Liver (tissue), 9 donors: ENCODE results near the gene ABL1. TPM values are rescaled to one million over a fixed set of nuclear protein-coding genes. Genes with fewer than 3 reads are reported as not detected.

ENCODE experiments used
- DNase-seq: peaks from one replicate; pipeline ENCODE4 v3.0.0-alpha.2; 2017; ENCODE audit warnings: low spot score
- H3K27ac ChIP-seq, 2 donors: one replicate each; pipeline ENCODE4 v1.7.0; 2013; ENCODE audit warnings: inconsistent platforms in 2 of 2, low read length in 2 of 2, control low read depth in 1 of 2, low read depth in 1 of 2, mild to moderate bottlenecking in 1 of 2
- H3K27me3 ChIP-seq, 4 donors: one replicate each; pipeline versions ENCODE4 v1.6.1 to v1.7.0; 2013; ENCODE audit warnings: low read length in 3 of 4, inconsistent platforms in 1 of 4, mild to moderate bottlenecking in 1 of 4, moderate library complexity in 1 of 4; ENCODE audit not compliant: control insufficient read depth in 4 of 4, insufficient read depth in 4 of 4
- H3K36me3 ChIP-seq, 4 donors: one replicate each; pipeline versions ENCODE4 v1.6.1 to v1.7.0; 2013; ENCODE audit warnings: low read length in 3 of 4, mild to moderate bottlenecking in 3 of 4, low read depth in 1 of 4, moderate library complexity in 1 of 4; ENCODE audit not compliant: control insufficient read depth in 4 of 4, insufficient read depth in 3 of 4
- H3K4me1 ChIP-seq, 4 donors: one replicate each; pipeline versions ENCODE4 v1.6.1 to v1.7.0; 2013; ENCODE audit warnings: low read length in 3 of 4, mild to moderate bottlenecking in 3 of 4, moderate library complexity in 1 of 4; ENCODE audit not compliant: control insufficient read depth in 4 of 4, insufficient read depth in 4 of 4
- H3K4me3 ChIP-seq, 3 donors: one replicate each; pipeline versions ENCODE4 v1.6.1 to v1.7.0; 2013; ENCODE audit warnings: low read length in 3 of 3, control low read depth in 1 of 3, low read depth in 1 of 3, mild to moderate bottlenecking in 1 of 3
- H3K9ac ChIP-seq, 2 donors: one replicate each; pipeline ENCODE4 v1.7.0; 2013; ENCODE audit warnings: low read length in 2 of 2, mild to moderate bottlenecking in 2 of 2, moderate library complexity in 2 of 2, control low read depth in 1 of 2, low read depth in 1 of 2
- H3K9me3 ChIP-seq, 4 donors: one replicate each; pipeline versions ENCODE4 v1.6.1 to v1.7.0; 2013; ENCODE audit warnings: low read length in 3 of 4; ENCODE audit not compliant: control insufficient read depth in 4 of 4
- EGR1 ChIP-seq, 2 donors: IDR thresholded peaks; 2 replicates each; pipeline ENCODE4 v1.6.1; 2016 to 2018; ENCODE audit warnings: antibody characterized with exemption in 2 of 2, low read depth in 2 of 2
- FOXA2 ChIP-seq: IDR thresholded peaks from 2 replicates; pipeline ENCODE4 v1.6.1; 2016; ENCODE audit warnings: antibody characterized with exemption
- GABPA ChIP-seq, 2 donors: IDR thresholded peaks in 1 of 2; conservative IDR thresholded peaks in 1 of 2; 2 replicates each; pipeline ENCODE4 v1.6.1; 2016; ENCODE audit warnings: antibody characterized with exemption in 2 of 2, mild to moderate bottlenecking in 1 of 2, moderate library complexity in 1 of 2
- HNF4A ChIP-seq, 2 donors: conservative IDR thresholded peaks; 2 replicates each; pipeline ENCODE4 v1.6.1; 2016; ENCODE audit warnings: antibody characterized with exemption in 2 of 2, mild to moderate bottlenecking in 2 of 2
- HNF4G ChIP-seq: IDR thresholded peaks from 2 replicates; pipeline ENCODE4 v1.6.1; 2016; ENCODE audit warnings: antibody characterized with exemption
- JUND ChIP-seq, 2 donors: IDR thresholded peaks; 2 replicates each; pipeline ENCODE4 v1.6.1; 2016; ENCODE audit warnings: antibody characterized with exemption in 2 of 2
- NR2F2 ChIP-seq: IDR thresholded peaks from 2 replicates; pipeline ENCODE4 v1.6.1; 2016; ENCODE audit warnings: antibody characterized with exemption
- RAD21 ChIP-seq, 2 donors: IDR thresholded peaks; 2 replicates each; pipeline ENCODE4 v1.6.1; 2016; ENCODE audit warnings: antibody characterized with exemption in 2 of 2, mild to moderate bottlenecking in 2 of 2
- RXRA ChIP-seq, 2 donors: IDR thresholded peaks; 2 replicates each; pipeline ENCODE4 v1.6.1; 2017 to 2018; ENCODE audit warnings: antibody characterized with exemption in 2 of 2, mild to moderate bottlenecking in 1 of 2
- SP1 ChIP-seq: IDR thresholded peaks from 2 replicates; pipeline ENCODE4 v1.6.1; 2018; ENCODE audit warnings: antibody characterized with exemption, mild to moderate bottlenecking
- TAF1 ChIP-seq: conservative IDR thresholded peaks from 2 replicates; pipeline ENCODE4 v1.6.1; 2016; ENCODE audit warnings: antibody characterized with exemption, mild to moderate bottlenecking
- YY1 ChIP-seq: IDR thresholded peaks from 2 replicates; pipeline ENCODE4 v1.6.1; 2016; ENCODE audit warnings: antibody characterized with exemption, mild to moderate bottlenecking
- WGBS: extraction: QIAGEN DNeasy Blood & Tissue Kit; methylation state at CpG from one replicate; pipeline ENCODE4 v1.1.7; 2013; 5-methylcytosine and 5-hydroxymethylcytosine counted together
- polyA plus RNA-seq, 2 donors: library from polyadenylated mRNA; stranded (reverse) in 1 of 2; unstranded in 1 of 2; fragments of 200-250 nt in 1 of 2; fragments of >200 nt in 1 of 2; fragmentation: Nextera tagmentation in 1 of 2; extraction: Ambion mirVana in 1 of 2; gene quantifications; one replicate each; pipeline versions ENCODE4 v1.2.1 to v1.2.3, GENCODE V29; 2013 to 2015
- total RNA-seq, 2 donors: library from RNA; depleted of rRNA; stranded (reverse); fragments of >200 nt; gene quantifications; one replicate each; pipeline ENCODE4 v1.2.3, GENCODE V29; 2014
- TF ChIP-seq, protein P1 (sequence below): IDR thresholded peaks from 2 replicates; pipeline ENCODE4 v1.6.1; 2016; ENCODE audit warnings: antibody characterized with exemption
- TF ChIP-seq, protein P2 (sequence below): IDR thresholded peaks from 2 replicates; pipeline ENCODE4 v1.6.1; 2016; ENCODE audit warnings: antibody characterized with exemption
- TF ChIP-seq, protein P3 (sequence below): IDR thresholded peaks from 2 replicates; pipeline ENCODE4 v1.6.1; 2016; ENCODE audit warnings: antibody characterized with exemption
- TF ChIP-seq, protein P4 (sequence below): IDR thresholded peaks from 2 replicates; pipeline ENCODE4 v1.6.1; 2016; ENCODE audit warnings: antibody characterized with exemption, mild to moderate bottlenecking
- TF ChIP-seq, protein P5 (sequence below): fragments of 150-350 bp; IDR thresholded peaks from 2 replicates; pipeline ENCODE4 v1.5.1; 2017; ENCODE audit warnings: improper control_type of control experiment, low read depth, low read length; ENCODE audit not compliant: missing input control
- donor health status: healthy.
- donor health status: healthy.
- donor health status: healthy.
- donor health status: healthy.
- donor health status: healthy.

The ABL1 gene
- total and polyA plus RNA-seq, 4 donors = 4.2 to 14.2 (median 10.9) TPM

DNA sequence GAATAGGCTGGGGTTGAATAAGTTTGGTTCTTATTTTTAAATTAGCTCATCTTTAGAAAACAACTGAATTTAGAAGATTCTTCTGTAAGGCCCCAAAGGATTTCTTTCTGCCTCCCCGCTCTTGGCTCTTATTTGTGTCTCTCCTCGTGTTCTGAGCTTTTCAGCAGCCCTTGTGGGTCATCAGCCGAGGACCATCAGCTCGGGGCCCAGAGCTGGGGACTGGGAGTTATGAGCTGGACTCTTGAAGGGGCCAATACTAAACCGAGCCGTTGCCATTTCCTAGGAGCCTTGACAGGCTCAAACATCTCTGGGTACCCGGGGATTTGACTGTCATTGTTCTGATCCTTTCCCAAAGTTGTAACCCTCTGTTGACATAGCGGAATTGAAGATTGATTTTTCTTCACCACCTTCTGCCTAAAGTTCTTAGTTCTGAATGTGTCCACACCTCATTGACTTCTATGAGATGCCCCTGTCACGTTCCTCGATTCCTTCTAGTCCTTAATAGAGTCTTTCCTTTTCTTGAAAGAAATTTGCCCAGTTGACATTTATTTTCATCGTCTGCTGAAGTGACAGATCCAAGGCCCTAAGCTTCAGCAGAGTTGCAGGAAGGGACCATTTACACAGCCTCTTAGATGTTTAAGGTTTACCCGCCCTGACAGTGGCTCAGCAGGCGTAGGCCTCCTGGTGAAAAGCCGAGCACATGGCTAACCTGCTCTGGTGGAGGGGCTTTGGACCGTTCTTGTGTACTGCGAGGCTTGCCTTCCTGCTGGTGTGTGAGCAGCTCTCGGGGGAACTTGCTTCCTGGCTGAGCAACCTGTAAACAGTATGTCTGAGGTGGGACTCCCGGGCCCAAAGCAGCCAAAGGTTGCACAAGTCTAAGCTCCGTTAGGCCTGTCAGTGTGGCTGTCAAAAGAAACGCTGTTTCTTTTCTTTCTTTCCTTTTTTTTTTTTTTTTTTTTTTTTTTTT, 24.0 kb downstream of the ABL1 start:
- peaks cover 0 to 5% (median 0%) of the 10 kb centered on the region in 4 donors for H3K4me1 ChIP-seq
- no peak for TF ChIP-seq NR2F2
- TF ChIP-seq RAD21 (IDR thresholded peaks at IDR 0.05) = no peak
- no peak for TF ChIP-seq FOXA2
- TF ChIP-seq JUND (IDR thresholded peaks at IDR 0.05) = no peak
- TF ChIP-seq SP1 = no peak
- no peak for TF ChIP-seq HNF4A (conservative IDR thresholded peaks at IDR 0.05)
- TF ChIP-seq, protein P1, sequence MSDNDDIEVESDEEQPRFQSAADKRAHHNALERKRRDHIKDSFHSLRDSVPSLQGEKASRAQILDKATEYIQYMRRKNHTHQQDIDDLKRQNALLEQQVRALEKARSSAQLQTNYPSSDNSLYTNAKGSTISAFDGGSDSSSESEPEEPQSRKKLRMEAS = no peak
- TF ChIP-seq, protein P2, sequence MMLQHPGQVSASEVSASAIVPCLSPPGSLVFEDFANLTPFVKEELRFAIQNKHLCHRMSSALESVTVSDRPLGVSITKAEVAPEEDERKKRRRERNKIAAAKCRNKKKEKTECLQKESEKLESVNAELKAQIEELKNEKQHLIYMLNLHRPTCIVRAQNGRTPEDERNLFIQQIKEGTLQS = no peak
- no peak for TF ChIP-seq TAF1
- TF ChIP-seq YY1 = no peak
- no peak for TF ChIP-seq GABPA (IDR thresholded peaks at IDR 0.05 in 1 of 2, conservative IDR thresholded peaks at IDR 0.05 in 1 of 2)
- TF ChIP-seq RXRA (IDR thresholded peaks at IDR 0.05) = no peak
- TF ChIP-seq, protein P3, sequence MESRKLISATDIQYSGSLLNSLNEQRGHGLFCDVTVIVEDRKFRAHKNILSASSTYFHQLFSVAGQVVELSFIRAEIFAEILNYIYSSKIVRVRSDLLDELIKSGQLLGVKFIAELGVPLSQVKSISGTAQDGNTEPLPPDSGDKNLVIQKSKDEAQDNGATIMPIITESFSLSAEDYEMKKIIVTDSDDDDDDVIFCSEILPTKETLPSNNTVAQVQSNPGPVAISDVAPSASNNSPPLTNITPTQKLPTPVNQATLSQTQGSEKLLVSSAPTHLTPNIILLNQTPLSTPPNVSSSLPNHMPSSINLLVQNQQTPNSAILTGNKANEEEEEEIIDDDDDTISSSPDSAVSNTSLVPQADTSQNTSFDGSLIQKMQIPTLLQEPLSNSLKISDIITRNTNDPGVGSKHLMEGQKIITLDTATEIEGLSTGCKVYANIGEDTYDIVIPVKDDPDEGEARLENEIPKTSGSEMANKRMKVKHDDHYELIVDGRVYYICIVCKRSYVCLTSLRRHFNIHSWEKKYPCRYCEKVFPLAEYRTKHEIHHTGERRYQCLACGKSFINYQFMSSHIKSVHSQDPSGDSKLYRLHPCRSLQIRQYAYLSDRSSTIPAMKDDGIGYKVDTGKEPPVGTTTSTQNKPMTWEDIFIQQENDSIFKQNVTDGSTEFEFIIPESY = no peak
- TF ChIP-seq EGR1 (IDR thresholded peaks at IDR 0.05; ENCODE audit: low read depth in 2 of 2) = no peak
- TF ChIP-seq HNF4G = no peak
- TF ChIP-seq, protein P4, sequence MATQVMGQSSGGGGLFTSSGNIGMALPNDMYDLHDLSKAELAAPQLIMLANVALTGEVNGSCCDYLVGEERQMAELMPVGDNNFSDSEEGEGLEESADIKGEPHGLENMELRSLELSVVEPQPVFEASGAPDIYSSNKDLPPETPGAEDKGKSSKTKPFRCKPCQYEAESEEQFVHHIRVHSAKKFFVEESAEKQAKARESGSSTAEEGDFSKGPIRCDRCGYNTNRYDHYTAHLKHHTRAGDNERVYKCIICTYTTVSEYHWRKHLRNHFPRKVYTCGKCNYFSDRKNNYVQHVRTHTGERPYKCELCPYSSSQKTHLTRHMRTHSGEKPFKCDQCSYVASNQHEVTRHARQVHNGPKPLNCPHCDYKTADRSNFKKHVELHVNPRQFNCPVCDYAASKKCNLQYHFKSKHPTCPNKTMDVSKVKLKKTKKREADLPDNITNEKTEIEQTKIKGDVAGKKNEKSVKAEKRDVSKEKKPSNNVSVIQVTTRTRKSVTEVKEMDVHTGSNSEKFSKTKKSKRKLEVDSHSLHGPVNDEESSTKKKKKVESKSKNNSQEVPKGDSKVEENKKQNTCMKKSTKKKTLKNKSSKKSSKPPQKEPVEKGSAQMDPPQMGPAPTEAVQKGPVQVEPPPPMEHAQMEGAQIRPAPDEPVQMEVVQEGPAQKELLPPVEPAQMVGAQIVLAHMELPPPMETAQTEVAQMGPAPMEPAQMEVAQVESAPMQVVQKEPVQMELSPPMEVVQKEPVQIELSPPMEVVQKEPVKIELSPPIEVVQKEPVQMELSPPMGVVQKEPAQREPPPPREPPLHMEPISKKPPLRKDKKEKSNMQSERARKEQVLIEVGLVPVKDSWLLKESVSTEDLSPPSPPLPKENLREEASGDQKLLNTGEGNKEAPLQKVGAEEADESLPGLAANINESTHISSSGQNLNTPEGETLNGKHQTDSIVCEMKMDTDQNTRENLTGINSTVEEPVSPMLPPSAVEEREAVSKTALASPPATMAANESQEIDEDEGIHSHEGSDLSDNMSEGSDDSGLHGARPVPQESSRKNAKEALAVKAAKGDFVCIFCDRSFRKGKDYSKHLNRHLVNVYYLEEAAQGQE = no peak
- TF ChIP-seq, protein P5, sequence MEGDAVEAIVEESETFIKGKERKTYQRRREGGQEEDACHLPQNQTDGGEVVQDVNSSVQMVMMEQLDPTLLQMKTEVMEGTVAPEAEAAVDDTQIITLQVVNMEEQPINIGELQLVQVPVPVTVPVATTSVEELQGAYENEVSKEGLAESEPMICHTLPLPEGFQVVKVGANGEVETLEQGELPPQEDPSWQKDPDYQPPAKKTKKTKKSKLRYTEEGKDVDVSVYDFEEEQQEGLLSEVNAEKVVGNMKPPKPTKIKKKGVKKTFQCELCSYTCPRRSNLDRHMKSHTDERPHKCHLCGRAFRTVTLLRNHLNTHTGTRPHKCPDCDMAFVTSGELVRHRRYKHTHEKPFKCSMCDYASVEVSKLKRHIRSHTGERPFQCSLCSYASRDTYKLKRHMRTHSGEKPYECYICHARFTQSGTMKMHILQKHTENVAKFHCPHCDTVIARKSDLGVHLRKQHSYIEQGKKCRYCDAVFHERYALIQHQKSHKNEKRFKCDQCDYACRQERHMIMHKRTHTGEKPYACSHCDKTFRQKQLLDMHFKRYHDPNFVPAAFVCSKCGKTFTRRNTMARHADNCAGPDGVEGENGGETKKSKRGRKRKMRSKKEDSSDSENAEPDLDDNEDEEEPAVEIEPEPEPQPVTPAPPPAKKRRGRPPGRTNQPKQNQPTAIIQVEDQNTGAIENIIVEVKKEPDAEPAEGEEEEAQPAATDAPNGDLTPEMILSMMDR = no peak
- H3K4me3 ChIP-seq = no peak overlapping the region
- no peaks in the 10 kb centered on the region for H3K27me3 ChIP-seq
- peaks cover 4 to 19% (median 16%) of the 10 kb centered on the region in 4 donors for H3K36me3 ChIP-seq
- H3K9me3 ChIP-seq = no peaks in the 10 kb centered on the region
- no peak overlapping the region for H3K27ac ChIP-seq
- no peak overlapping the region for H3K9ac ChIP-seq
- WGBS = 83% methylated on average over 20 of the region's 20 CpGs
- no peak for DNase-seq
